ENCODE results near the gene ENC1. TPM values are rescaled to one million over a fixed set of nuclear protein-coding genes. Genes with fewer than 3 reads are reported as not detected.
A peak's percentile ranks its signal among the peaks of the same experiment; 100 is the strongest.

Gene ENC1
- total RNA-seq, 1 donor from 2014 or later: 71.7 TPM

DNA sequence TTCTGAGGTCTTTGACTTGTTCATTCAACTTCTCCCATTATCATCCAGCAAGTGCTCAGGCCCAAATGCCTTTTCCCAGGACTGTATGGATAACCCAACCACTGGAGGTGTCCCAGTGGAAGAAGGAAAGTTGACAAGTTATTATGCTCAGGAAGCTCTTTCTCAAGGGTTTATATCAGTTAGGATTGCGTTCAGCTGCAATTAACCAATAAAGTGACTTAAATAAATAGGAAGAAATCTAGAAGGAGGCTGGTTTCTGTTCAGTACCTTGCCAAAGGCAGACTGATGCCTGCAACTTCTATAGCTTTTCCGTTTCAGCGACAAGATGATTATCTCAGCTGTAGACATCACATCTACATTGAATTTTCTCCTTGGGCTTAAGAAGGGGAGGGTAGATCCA is 52.1 kb downstream of the ENC1 start:
- TF ChIP-seq, protein P1, sequence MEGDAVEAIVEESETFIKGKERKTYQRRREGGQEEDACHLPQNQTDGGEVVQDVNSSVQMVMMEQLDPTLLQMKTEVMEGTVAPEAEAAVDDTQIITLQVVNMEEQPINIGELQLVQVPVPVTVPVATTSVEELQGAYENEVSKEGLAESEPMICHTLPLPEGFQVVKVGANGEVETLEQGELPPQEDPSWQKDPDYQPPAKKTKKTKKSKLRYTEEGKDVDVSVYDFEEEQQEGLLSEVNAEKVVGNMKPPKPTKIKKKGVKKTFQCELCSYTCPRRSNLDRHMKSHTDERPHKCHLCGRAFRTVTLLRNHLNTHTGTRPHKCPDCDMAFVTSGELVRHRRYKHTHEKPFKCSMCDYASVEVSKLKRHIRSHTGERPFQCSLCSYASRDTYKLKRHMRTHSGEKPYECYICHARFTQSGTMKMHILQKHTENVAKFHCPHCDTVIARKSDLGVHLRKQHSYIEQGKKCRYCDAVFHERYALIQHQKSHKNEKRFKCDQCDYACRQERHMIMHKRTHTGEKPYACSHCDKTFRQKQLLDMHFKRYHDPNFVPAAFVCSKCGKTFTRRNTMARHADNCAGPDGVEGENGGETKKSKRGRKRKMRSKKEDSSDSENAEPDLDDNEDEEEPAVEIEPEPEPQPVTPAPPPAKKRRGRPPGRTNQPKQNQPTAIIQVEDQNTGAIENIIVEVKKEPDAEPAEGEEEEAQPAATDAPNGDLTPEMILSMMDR (IDR thresholded peaks at IDR 0.05; ENCODE audit: unreplicated experiment): no peak
- no peaks in the 10 kb centered on the region for H3K36me3 Mint-ChIP-seq (ENCODE audit: insufficient read depth)
- no peaks in the 10 kb centered on the region for H3K27me3 Mint-ChIP-seq
- DNase-seq (ENCODE audit: low spot score, unreplicated experiment): no peak
- H3K4me3 Mint-ChIP-seq (ENCODE audit: low read depth): no peak overlapping the region
- H3K4me1 Mint-ChIP-seq (ENCODE audit: low read depth): peaks cover 44% of the 10 kb centered on the region
- H3K27ac Mint-ChIP-seq: no peak overlapping the region
- H3K9me3 Mint-ChIP-seq (ENCODE audit: low read depth): no peaks in the 10 kb centered on the region

DNA sequence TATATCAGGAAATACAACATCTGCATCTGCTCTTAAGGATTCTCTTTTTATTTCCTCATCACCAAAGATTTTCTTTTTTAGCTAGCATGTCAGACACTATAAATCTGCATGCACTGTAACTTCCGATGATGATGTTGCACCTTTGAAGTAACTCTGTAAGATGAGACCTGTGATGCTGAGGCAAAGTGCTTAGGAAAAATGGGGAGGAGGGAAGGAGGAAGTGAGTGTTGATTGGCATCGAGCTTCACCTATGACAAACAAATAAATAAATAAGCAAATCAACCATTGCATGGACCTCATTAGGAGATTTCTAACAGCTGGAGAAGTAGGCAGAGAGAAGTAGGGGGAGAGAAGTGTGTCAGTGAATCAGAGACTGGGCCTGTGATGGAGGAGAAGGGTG is 52.6 kb downstream of the ENC1 start:
- no peak for DNase-seq (ENCODE audit: low spot score, unreplicated experiment)
- Mint-ChIP-seq H3K4me1 (ENCODE audit: low read depth) (peaks cover 45% of the 10 kb centered on the region), H3K4me3 (ENCODE audit: low read depth) (no peak overlapping the region), H3K27ac (no peak overlapping the region), H3K27me3 (no peaks in the 10 kb centered on the region), H3K9me3 (ENCODE audit: low read depth) (no peaks in the 10 kb centered on the region), H3K36me3 (ENCODE audit: insufficient read depth) (no peaks in the 10 kb centered on the region)
- TF ChIP-seq, protein P1 (IDR thresholded peaks at IDR 0.05; ENCODE audit: unreplicated experiment): no peak

DNA sequence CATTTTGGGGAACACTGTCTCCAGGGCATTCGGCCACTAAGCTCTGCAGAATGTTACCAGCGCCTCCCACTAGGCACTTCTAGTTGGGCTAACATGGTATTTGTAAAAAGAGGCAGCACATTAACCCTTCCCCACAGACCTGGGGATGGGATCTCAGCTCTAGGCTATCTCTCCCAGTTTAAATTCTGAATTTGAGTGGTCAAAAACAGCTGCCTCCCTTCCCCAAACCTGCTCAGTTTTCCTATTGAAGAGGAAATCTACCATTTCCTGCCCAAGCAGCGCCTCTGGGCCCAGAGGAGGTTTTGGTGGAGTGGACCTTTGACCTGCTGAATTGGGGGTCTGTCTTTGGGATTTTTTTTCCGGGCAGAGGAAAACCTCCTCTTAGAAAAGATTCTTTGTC is 53.2 kb downstream of the ENC1 start:
- H3K27me3 Mint-ChIP-seq: no peaks in the 10 kb centered on the region
- no peaks in the 10 kb centered on the region for H3K36me3 Mint-ChIP-seq (ENCODE audit: insufficient read depth)
- H3K4me3 Mint-ChIP-seq (ENCODE audit: low read depth): no peak overlapping the region
- peak overlapping the region; percentile 35 for H3K27ac Mint-ChIP-seq
- no peak for DNase-seq (ENCODE audit: low spot score, unreplicated experiment)
- H3K4me1 Mint-ChIP-seq (ENCODE audit: low read depth): peaks cover 50% of the 10 kb centered on the region
- H3K9me3 Mint-ChIP-seq (ENCODE audit: low read depth): no peaks in the 10 kb centered on the region
- TF ChIP-seq, protein P1 (IDR thresholded peaks at IDR 0.05; ENCODE audit: unreplicated experiment): no peak

DNA sequence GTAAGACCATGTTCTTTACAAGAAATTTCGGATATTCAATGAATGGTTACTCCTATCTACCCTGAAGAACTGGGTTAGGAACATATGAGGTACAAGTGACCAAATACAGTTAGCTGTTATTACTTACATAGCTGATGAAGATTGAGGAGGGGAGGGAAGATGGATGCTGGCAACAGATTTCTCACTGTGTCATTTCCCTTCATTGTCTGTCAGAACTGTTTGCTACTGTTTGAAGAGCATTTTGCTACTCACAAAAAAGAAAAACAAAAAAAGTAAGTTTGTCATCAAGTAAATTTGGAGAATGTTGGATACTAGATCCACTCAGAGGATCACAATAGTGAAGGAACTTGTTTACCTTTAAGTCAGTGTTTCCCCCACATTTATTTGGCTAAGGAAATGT is 53.7 kb downstream of the ENC1 start:
- Mint-ChIP-seq H3K4me3 (ENCODE audit: low read depth) (no peak overlapping the region), H3K9me3 (ENCODE audit: low read depth) (no peaks in the 10 kb centered on the region), H3K36me3 (ENCODE audit: insufficient read depth) (no peaks in the 10 kb centered on the region), H3K27ac (no peak overlapping the region), H3K27me3 (no peaks in the 10 kb centered on the region), H3K4me1 (ENCODE audit: low read depth) (peaks cover 51% of the 10 kb centered on the region)
- no peak for DNase-seq (ENCODE audit: low spot score, unreplicated experiment)
- TF ChIP-seq, protein P1 (IDR thresholded peaks at IDR 0.05; ENCODE audit: unreplicated experiment): no peak

DNA sequence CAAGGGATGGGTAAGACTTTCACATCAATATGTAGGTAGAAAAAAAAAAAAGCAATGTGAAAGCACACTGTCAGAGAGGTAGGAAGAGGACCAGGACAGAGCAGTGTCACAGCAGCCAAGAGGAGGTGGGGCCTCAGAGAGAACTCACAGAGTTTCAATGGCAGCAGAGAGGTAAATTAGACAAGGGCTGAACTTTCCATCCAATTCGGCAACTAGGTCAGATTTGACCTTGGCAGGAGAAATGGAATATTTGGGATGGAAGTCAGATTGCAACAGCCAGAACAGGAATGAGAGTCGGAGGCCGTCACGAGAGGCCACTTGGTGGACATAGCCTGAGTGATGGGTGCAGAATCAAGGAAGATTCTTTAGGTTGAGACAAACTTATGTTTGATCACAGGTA is 57.7 kb downstream of the ENC1 start:
- TF ChIP-seq, protein P1 (IDR thresholded peaks at IDR 0.05; ENCODE audit: unreplicated experiment): no peak
- Mint-ChIP-seq H3K27ac (peak overlapping the region; percentile 4), H3K4me1 (ENCODE audit: low read depth) (peaks cover 58% of the 10 kb centered on the region), H3K4me3 (ENCODE audit: low read depth) (no peak overlapping the region), H3K36me3 (ENCODE audit: insufficient read depth) (no peaks in the 10 kb centered on the region), H3K27me3 (no peaks in the 10 kb centered on the region), H3K9me3 (ENCODE audit: low read depth) (no peaks in the 10 kb centered on the region)
- no peak for DNase-seq (ENCODE audit: low spot score, unreplicated experiment)
